GM12874 (cell line): ENCODE results near the gene PPP1R12C.

ENCODE experiments used
- CTCF ChIP-seq: IDR thresholded peaks from 2 replicates; pipeline ENCODE4 v1.5.1; 2011; ENCODE audit warnings: low read depth, mild to moderate bottlenecking, control low read depth, low read length, moderate library complexity; ENCODE audit not compliant: insufficient read depth

Gene PPP1R12C

GRCh38 chr19:55149078-55150003 lies 31.9 kb upstream of the PPP1R12C start, which contains the start of gene TNNT1:
TSS of gene TNNT1 (minus strand) at chr19:55149206. CDS start at chr19:55147157, 2,049 bp downstream.
- no peak for TF ChIP-seq CTCF

GRCh38 chr19:55147545-55148251 lies 30.3 kb upstream of the PPP1R12C start:
- TF ChIP-seq CTCF = no peak

GRCh38 chr19:55146705-55147273 lies 29.4 kb upstream of the PPP1R12C start:
- TF ChIP-seq CTCF = no peak

GRCh38 chr19:55146078-55146704 lies 28.8 kb upstream of the PPP1R12C start:
- TF ChIP-seq CTCF = peak; percentile 70

- no peak for TF ChIP-seq CTCF
Observed at GRCh38 chr19:55145232-55145631, 27.8 kb upstream of the PPP1R12C start.

- no peak for TF ChIP-seq CTCF
Observed at GRCh38 chr19:55141696-55142095, 24.3 kb upstream of the PPP1R12C start.

GRCh38 chr19:55137915-55138314 lies 20.5 kb upstream of the PPP1R12C start:
- no peak for TF ChIP-seq CTCF
